Heart right ventricle (tissue), 16 donors: ENCODE results near the gene SF1. TPM values are rescaled to one million over a fixed set of nuclear protein-coding genes. Genes with fewer than 3 reads are reported as not detected.

Experiments used
- ATAC-seq, 8 donors: fragments of 200-7000 bp; cut with Tn5 transposase; one replicate each; pipeline ENCODE4 v1.9.1; 2020; ENCODE audit warnings: mild to moderate bottlenecking in 8 of 8, moderate library complexity in 8 of 8, moderate number of reproducible peaks in 1 of 8
- DNase-seq, 2 donors: peaks; one replicate each; pipeline ENCODE4 v3.0.0-alpha.2; 2020
- H3K27ac ChIP-seq, 10 donors: fragments of 200-600 bp; sonication (generic) in 2 of 10; one replicate each; pipeline versions ENCODE4 v1.5.0 to v1.8.0; 2020 to 2022; ENCODE audit warnings: mild to moderate bottlenecking in 3 of 10
- H3K27me3 ChIP-seq, 7 donors: fragments of 200-600 bp; one replicate each; pipeline ENCODE4 v1.8.0; 2021 to 2022; ENCODE audit warnings: mild to moderate bottlenecking in 2 of 7
- H3K36me3 ChIP-seq, 9 donors: fragments of 200-600 bp; sonication (generic) in 1 of 9; one replicate each; pipeline versions ENCODE4 v1.5.0 to v1.8.0; 2020 to 2022; ENCODE audit warnings: mild to moderate bottlenecking in 2 of 9
- H3K4me1 ChIP-seq, 9 donors: fragments of 200-600 bp; sonication (generic) in 1 of 9; one replicate each; pipeline versions ENCODE4 v1.5.0 to v1.8.0; 2020 to 2022; ENCODE audit warnings: mild to moderate bottlenecking in 4 of 9
- H3K4me3 ChIP-seq, 10 donors: fragments of 200-600 bp; sonication (generic) in 2 of 10; one replicate each; pipeline versions ENCODE4 v1.5.0 to v1.8.0; 2020 to 2022; ENCODE audit warnings: mild to moderate bottlenecking in 7 of 10, moderate library complexity in 2 of 10
- H3K9me3 ChIP-seq, 11 donors: fragments of 200-600 bp in 10 of 11; sonication (generic) in 2 of 11; one replicate each; pipeline versions ENCODE4 v1.5.0 to v1.8.0; 2013 to 2022; ENCODE audit warnings: mild to moderate bottlenecking in 2 of 11, control low read depth in 1 of 11, moderate library complexity in 1 of 11
- CTCF ChIP-seq, 9 donors: fragments of 200-600 bp; sonication (generic) in 2 of 9; IDR thresholded peaks; one replicate each; pipeline versions ENCODE4 v1.5.0 to v1.8.0; 2021 to 2022; ENCODE audit warnings: antibody characterized with exemption in 9 of 9, mild to moderate bottlenecking in 5 of 9, moderate library complexity in 1 of 9
- WGBS, 2 donors: extraction: QIAGEN DNeasy Blood & Tissue Kit; methylation state at CpG; one replicate each; pipeline ENCODE4 v1.1.7; 2013; ENCODE audit warnings: inconsistent platforms in 1 of 2; 5-methylcytosine and 5-hydroxymethylcytosine counted together
- intact Hi-C, 10 donors: fragments of 100-400 bp; cut with DNase I; formaldehyde crosslinking; loops; one replicate each; pipeline versions ENCODE4 v1.11.1 to v1.14.2; 2022
- polyA plus RNA-seq, 2 donors: library from polyadenylated mRNA; stranded (reverse); fragments of 200-250 nt; gene quantifications; one replicate each; pipeline ENCODE4 v1.2.3, GENCODE V29; 2013
- total RNA-seq, 10 donors: library from RNA; stranded (reverse); fragmentation: NEBNext Ultra II Directional in 3 of 10; extraction: Animal tissue kit (Norgen Biotek cat#: 25700) in 3 of 10; gene quantifications; one replicate each; pipeline versions ENCODE4 v1.2.1 to v1.2.4, GENCODE V29; 2021 to 2023
- donor health status: Arrhythmogenic right ventricular cardiomyopathy.
- donor health status: ischemic (EF 13 %, LVEDD 7.1; RV severe dilation, severe dysfunction).
- donor health status: healthy with polysubstance abuse.
- donor health status: DM: no; HTN: yes; CAD: no.
- donor health status: DM: no; HTN: no; CAD: no.
- donor health status: ischemic (EF 25% LVEDD 6.9; RV normal size, moderate dysfunction).
- donor health status: ischemic (EF 25% LVEDD 5.7; RV mildly dilated, moderate dysfunction).
- donor health status: healthy.
- donor health status: DM: yes; HTN: yes; CAD: no.
- donor health status: Ischemic cardiomyopathy.
- donor health status: ischemic (EF 35%, LVEDD 5.7; RV mildly dilated, moderate dysfunction).
- donor health status: nonischemic (EF 11% LVEDD 7.7; RV severe dilation, severe dysfunction).
- donor health status: DM: yes; HTN: yes; CAD: no.
- donor health status: PGD.
- donor health status: ischemic (EF 29% LVEDD 5.4; RV normal size, mild dysfunction).
- donor health status: nonischemic (EF 23%, LVEDD 6.1; RV moderate dilation, normal function).

Gene SF1
- total and polyA plus RNA-seq, 12 donors: 45.6 to 201 (median 160) TPM

DNA sequence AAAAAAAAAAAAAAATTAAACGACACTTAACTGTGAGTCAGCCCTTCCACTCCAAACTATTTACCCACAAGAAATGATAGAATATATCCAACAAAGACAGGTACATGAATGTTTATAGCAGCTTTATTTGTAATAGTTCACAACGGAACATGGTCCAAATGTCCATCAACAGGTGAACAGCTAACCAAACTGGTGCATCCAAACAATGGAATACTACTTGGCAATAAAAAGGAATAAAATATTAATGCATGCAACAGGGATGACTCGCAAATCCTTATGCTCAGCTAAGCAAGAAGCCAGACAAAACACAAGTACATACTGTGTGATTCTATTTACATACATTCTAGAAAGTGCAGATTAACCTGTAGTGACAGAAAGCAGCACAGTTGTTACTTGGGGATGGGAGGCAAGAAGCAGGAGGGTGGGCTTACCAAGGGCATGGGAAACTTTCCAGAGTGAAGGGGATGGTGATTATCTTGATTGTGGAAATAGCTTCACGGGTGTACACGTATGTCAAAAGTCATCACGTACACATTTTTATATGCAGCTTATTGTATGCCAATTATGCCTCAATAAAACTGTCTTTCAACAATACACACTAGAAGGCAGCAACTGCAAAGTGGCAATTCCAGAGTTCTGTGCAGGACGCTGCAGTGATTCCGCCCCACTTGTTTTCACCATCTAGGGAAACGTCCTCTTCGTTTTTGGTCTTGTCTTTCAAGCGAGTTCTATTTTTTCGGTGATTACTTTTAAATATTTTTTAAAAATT, 6.7 kb upstream of the SF1 start:
- 91 to 92% methylated on average over 12 of the region's 12 CpGs for WGBS, 2 donors
- Histone ChIP-seq H3K27me3 (no peaks in the 10 kb centered on the region), H3K4me3 (no peak overlapping the region), H3K36me3 (peaks cover 0 to 30% (median 0%) of the 10 kb centered on the region in 9 donors), H3K9me3 (no peaks in the 10 kb centered on the region), H3K4me1 (peaks cover 0 to 5% (median 0%) of the 10 kb centered on the region in 9 donors), H3K27ac (no peak overlapping the region)
- intact Hi-C loops: loop anchor here in 4 of 10 donors (5.0 to 10.0 kb wide), 3 partner anchors 62 to 330 kb away; partner anchors contain the start of genes TM7SF2 (in 1 of the 4) and ZNHIT2 (in 1 of the 4)
- DNase-seq (no peak), ATAC-seq (no peak)
- no peak for TF ChIP-seq CTCF (IDR thresholded peaks at IDR 0.05)

GRCh38 chr11:64778223-64778472, 194 bp downstream of the SF1 start:
- Histone ChIP-seq H3K27ac (peak overlapping the region; percentile 98 to 100 (median 100)), H3K27me3 (no peaks in the 10 kb centered on the region), H3K36me3 (peaks cover 0 to 49% (median 33%) of the 10 kb centered on the region in 9 donors), H3K9me3 (no peaks in the 10 kb centered on the region), H3K4me1 (peaks cover 20 to 53% (median 48%) of the 10 kb centered on the region in 9 donors), H3K4me3 (peak overlapping the region; percentile 65 to 99 (median 89))
- intact Hi-C loops: loop anchor here in 2 of 10 donors (2.0 to 10.0 kb wide), 3 partner anchors 25 to 337 kb away; partner anchors contain the start of genes MAP4K2 (in 1 of the 2), RASGRP2 (in 1 of the 2), TM7SF2 (in 1 of the 2) and ZNHIT2 (in 1 of the 2)
- no peak for DNase-seq
- TF ChIP-seq CTCF (IDR thresholded peaks at IDR 0.05): no peak
- peak in 3 of 8 donors; percentile 0 to 8 (median 2) for ATAC-seq
- WGBS, 2 donors: 1 to 3% methylated on average over 21 to 28 of the region's 28 CpGs

GRCh38 chr11:64777449-64778222, 706 bp downstream of the SF1 start:
- WGBS, 2 donors: 0% methylated on average over 53 to 97 of the region's 98 CpGs
- intact Hi-C loops: loop anchor here in 2 of 10 donors (1.0 to 10.0 kb wide), 4 partner anchors 13 to 337 kb away; partner anchors contain the start of genes MAP4K2 (in 1 of the 2), RASGRP2 (in 1 of the 2), TM7SF2 (in 1 of the 2) and ZNHIT2 (in 1 of the 2)
- peak overlapping the region; percentile 65 to 99 (median 89) for H3K4me3 ChIP-seq
- no peaks in the 10 kb centered on the region for H3K9me3 ChIP-seq
- H3K4me1 ChIP-seq: peaks cover 20 to 59% (median 53%) of the 10 kb centered on the region in 9 donors
- DNase-seq (peak; percentile 80 to 87), ATAC-seq (peak; percentile 12 to 34 (median 30))
- TF ChIP-seq CTCF (IDR thresholded peaks at IDR 0.05): no peak
- H3K27me3 ChIP-seq: no peaks in the 10 kb centered on the region
- peaks cover 0 to 49% (median 38%) of the 10 kb centered on the region in 9 donors for H3K36me3 ChIP-seq
- H3K27ac ChIP-seq: peak overlapping the region; percentile 98 to 100 (median 100)

DNA sequence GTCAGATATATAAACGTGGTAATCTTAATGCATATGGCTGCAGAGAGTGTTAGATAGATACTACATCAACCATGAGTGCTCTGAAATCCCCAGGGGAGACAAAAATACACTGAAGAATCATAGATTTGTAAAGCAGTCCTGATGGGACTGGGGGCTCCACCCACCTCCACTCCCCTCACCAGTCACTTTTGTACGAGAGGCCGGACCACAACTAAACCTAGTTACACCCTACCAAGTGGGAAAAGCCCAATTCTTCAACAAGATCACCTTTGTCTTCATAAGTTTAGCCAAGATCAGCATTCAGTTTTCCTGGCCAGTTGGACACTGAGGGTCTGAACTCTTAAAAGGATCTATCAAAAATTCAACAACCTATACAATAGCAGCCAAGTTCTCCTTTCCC, 1.5 kb downstream of the SF1 start:
- WGBS, 2 donors: 7 to 15% methylated on average over 3 of the region's 3 CpGs
- H3K4me3 ChIP-seq: peak overlapping the region; percentile 59 to 99 (median 78)
- no peak for DNase-seq
- H3K27me3 ChIP-seq: no peaks in the 10 kb centered on the region
- H3K27ac ChIP-seq: peak overlapping the region in 7 of 10 donors; percentile 23 to 100 (median 73)
- peaks cover 20 to 66% (median 61%) of the 10 kb centered on the region in 9 donors for H3K4me1 ChIP-seq
- TF ChIP-seq CTCF (IDR thresholded peaks at IDR 0.05): no peak
- intact Hi-C loops: loop anchor here in 1 of 10 donors (1.0 to 10.0 kb wide), 3 partner anchors 13 to 338 kb away; partner anchors contain the start of genes RASGRP2, TM7SF2 and ZNHIT2
- ATAC-seq: no peak
- H3K9me3 ChIP-seq: no peaks in the 10 kb centered on the region
- H3K36me3 ChIP-seq: peaks cover 0 to 52% (median 42%) of the 10 kb centered on the region in 9 donors
